Uterus (tissue), 4 donors: Measurements from ENCODE around the gene GREM1. TPM values are rescaled to one million over a fixed set of nuclear protein-coding genes. Genes with fewer than 3 reads are reported as not detected.

ENCODE experiments used
- DNase-seq, 2 donors: peaks; one replicate each; pipeline ENCODE4 v3.0.0-alpha.2; 2019 to 2020
- H3K27ac ChIP-seq, 2 donors: fragments of 200-600 bp; sonication (generic); 1 replicate in 1 of 2; 2 replicates in 1 of 2; pipeline ENCODE4 v1.5.1; 2016 to 2018
- H3K27me3 ChIP-seq, 2 donors: fragments of 200-600 bp; sonication (generic); one replicate each; pipeline ENCODE4 v1.5.1; 2018 to 2019; ENCODE audit warnings: control low read depth in 1 of 2
- H3K36me3 ChIP-seq, 2 donors: fragments of 200-600 bp; sonication (generic); one replicate each; pipeline ENCODE4 v1.5.1; 2019; ENCODE audit warnings: control low read depth in 1 of 2
- H3K4me1 ChIP-seq, 2 donors: fragments of 200-600 bp; sonication (generic); one replicate each; pipeline ENCODE4 v1.5.1; 2018 to 2019; ENCODE audit warnings: control low read depth in 1 of 2
- H3K4me3 ChIP-seq, 2 donors: fragments of 200-600 bp; sonication (generic); 1 replicate in 1 of 2; 2 replicates in 1 of 2; pipeline ENCODE4 v1.5.1; 2018 to 2019; ENCODE audit warnings: mild to moderate bottlenecking in 1 of 2
- H3K9me3 ChIP-seq, 2 donors: fragments of 200-600 bp; sonication (generic); one replicate each; pipeline ENCODE4 v1.5.1; 2019; ENCODE audit warnings: control low read depth in 1 of 2
- POLR2A ChIP-seq, 2 donors: fragments of 450-650 bp; IDR thresholded peaks; one replicate each; pipeline ENCODE4 v1.6.1; 2016; ENCODE audit warnings: antibody characterized with exemption in 2 of 2, mild to moderate bottlenecking in 1 of 2, moderate library complexity in 1 of 2
- intact Hi-C: fragments of 100-400 bp; cut with DNase I; formaldehyde crosslinking; loops from one replicate; pipeline ENCODE4 v1.15.1; 2023; ENCODE audit warnings: low total_unique reads
- total RNA-seq, 4 donors: library from RNA; depleted of rRNA in 3 of 4; stranded (reverse); fragments of >200 nt in 3 of 4; gene quantifications; one replicate each; pipeline versions ENCODE4 v1.1.0 to v1.2.4, GENCODE V29; 2014 to 2023
- TF ChIP-seq, protein P1 (sequence below), 4 experiments: fragments of 200-600 bp in 2 of 4; fragments of 450-650 bp in 2 of 4; sonication (generic) in 2 of 4; IDR thresholded peaks; one replicate each; pipeline ENCODE4 v1.5.1; 2016 to 2019; ENCODE audit warnings: antibody characterized with exemption in 4 of 4, mild to moderate bottlenecking in 2 of 4, moderate library complexity in 1 of 4
- donor health status: DM: yes; HTN: yes; CAD: no.

The GREM1 gene
- total RNA-seq, 4 donors from 2014 or later, result 0.88 to 5.4 (median 5.2) TPM

DNA sequence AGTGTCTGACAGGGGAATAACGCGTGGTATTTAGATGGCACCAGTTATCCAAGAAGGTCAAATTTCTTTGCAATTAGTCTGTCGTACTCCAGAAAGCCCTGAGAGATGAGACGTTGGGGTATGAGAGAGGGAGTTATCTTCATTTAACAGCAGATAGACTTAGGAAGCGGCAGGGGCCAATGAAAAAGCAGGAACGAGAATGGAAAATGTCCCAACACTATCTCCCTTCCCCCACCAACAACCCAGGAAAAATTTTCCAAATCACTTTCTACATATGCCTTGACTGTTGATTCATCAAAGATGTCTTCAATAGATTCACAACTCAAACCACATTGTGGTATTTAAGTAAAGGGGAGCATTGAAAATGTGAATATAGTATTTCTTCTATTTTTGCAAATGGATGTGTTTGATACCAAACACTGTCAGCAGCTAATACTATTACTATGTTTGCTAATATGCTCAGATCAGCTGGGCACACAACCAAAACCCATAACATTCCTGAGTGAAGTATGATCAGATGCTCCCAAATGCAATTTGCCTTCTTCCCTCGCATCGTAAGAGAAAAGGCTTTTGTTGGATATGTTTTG lies 13.3 kb upstream of the GREM1 start:
- no peak for TF ChIP-seq POLR2A (IDR thresholded peaks at IDR 0.05)
- TF ChIP-seq, protein P1, sequence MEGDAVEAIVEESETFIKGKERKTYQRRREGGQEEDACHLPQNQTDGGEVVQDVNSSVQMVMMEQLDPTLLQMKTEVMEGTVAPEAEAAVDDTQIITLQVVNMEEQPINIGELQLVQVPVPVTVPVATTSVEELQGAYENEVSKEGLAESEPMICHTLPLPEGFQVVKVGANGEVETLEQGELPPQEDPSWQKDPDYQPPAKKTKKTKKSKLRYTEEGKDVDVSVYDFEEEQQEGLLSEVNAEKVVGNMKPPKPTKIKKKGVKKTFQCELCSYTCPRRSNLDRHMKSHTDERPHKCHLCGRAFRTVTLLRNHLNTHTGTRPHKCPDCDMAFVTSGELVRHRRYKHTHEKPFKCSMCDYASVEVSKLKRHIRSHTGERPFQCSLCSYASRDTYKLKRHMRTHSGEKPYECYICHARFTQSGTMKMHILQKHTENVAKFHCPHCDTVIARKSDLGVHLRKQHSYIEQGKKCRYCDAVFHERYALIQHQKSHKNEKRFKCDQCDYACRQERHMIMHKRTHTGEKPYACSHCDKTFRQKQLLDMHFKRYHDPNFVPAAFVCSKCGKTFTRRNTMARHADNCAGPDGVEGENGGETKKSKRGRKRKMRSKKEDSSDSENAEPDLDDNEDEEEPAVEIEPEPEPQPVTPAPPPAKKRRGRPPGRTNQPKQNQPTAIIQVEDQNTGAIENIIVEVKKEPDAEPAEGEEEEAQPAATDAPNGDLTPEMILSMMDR (IDR thresholded peaks at IDR 0.05), result no peak
- Histone ChIP-seq H3K9me3 (no peaks in the 10 kb centered on the region), H3K4me1 (no peaks in the 10 kb centered on the region), H3K27me3 (no peaks in the 10 kb centered on the region), H3K4me3 (no peak overlapping the region), H3K27ac (peak overlapping the region in 1 of 2 donors; percentile 67), H3K36me3 (no peaks in the 10 kb centered on the region)
- intact Hi-C loops, result no loop called here
- DNase-seq, result no peak

DNA sequence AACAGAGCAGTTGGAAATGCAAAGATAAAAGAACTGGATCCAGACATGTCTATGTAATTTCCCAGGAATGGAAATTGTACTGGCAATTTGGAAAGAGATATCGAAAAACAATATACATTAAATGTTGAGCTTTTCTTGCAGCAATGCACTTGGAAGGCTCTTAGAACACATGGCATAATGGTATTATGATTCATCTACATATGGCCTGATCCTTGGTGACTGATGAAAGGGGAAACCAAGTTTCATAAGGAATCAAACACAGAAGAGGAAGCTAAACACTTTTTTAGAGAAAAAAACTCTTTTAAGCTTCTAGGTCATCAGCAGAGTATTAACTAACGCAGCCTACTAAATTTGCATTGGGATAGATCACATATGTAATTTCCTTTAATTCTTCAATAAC lies 12.4 kb upstream of the GREM1 start:
- H3K9me3 ChIP-seq, result no peaks in the 10 kb centered on the region
- no peak overlapping the region for H3K4me3 ChIP-seq
- TF ChIP-seq, protein P1 (IDR thresholded peaks at IDR 0.05), result no peak
- TF ChIP-seq POLR2A (IDR thresholded peaks at IDR 0.05), result no peak
- H3K36me3 ChIP-seq, result no peaks in the 10 kb centered on the region
- intact Hi-C loops, result no loop called here
- no peak for DNase-seq
- H3K27me3 ChIP-seq, result no peaks in the 10 kb centered on the region
- no peaks in the 10 kb centered on the region for H3K4me1 ChIP-seq
- H3K27ac ChIP-seq, result peak overlapping the region in 1 of 2 donors; percentile 67

DNA sequence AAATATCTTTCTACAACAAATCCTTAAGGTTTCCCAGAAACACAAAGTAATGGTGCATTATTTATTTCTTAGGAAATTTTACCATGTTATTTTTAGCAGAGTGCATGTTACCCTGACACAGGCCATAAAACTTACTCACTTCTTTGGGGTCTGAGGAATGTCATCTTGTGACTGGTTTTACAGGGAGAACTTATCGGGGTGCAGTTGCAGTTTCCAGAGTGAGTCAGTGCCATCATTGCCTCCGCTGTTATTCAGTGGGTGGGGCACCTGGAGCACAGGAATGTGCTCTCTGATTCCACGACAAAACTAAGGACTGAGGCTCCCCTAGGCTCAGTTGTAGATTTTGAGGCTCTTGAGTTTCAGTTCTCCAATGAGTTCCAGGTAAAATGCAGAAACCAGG lies 11.1 kb upstream of the GREM1 start:
- Histone ChIP-seq H3K9me3 (no peaks in the 10 kb centered on the region), H3K36me3 (no peaks in the 10 kb centered on the region), H3K27me3 (no peaks in the 10 kb centered on the region), H3K4me3 (no peak overlapping the region), H3K27ac (peak overlapping the region in 1 of 2 donors; percentile 67), H3K4me1 (no peaks in the 10 kb centered on the region)
- DNase-seq, result no peak
- intact Hi-C loops, result no loop called here
- TF ChIP-seq POLR2A (IDR thresholded peaks at IDR 0.05), result no peak
- TF ChIP-seq, protein P1 (IDR thresholded peaks at IDR 0.05), result no peak

DNA sequence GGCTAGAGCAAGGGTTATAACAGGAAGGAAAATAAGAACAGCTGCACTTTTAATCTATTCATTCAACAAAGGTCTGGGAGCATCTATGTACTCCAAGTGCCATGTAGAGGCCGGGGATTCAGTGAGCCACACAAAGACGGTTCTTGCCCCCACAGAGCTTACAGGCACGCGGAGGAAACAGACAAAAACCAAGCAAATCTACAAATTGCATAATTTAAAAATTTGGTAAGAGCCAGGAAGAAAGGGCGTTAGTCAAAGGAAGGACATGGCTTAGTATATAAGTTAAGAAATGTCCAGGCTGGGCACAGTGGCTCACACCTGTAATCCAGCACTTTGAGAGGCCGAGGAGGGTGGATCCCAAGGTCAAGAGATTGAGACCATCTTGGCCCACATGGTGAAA lies 10.4 kb upstream of the GREM1 start:
- H3K4me3 ChIP-seq, result no peak overlapping the region
- H3K27me3 ChIP-seq, result no peaks in the 10 kb centered on the region
- no peaks in the 10 kb centered on the region for H3K36me3 ChIP-seq
- no peak for TF ChIP-seq POLR2A (IDR thresholded peaks at IDR 0.05)
- TF ChIP-seq, protein P1 (IDR thresholded peaks at IDR 0.05), result no peak
- intact Hi-C loops, result no loop called here
- H3K27ac ChIP-seq, result no peak overlapping the region
- H3K4me1 ChIP-seq, result no peaks in the 10 kb centered on the region
- no peak for DNase-seq
- no peaks in the 10 kb centered on the region for H3K9me3 ChIP-seq

DNA sequence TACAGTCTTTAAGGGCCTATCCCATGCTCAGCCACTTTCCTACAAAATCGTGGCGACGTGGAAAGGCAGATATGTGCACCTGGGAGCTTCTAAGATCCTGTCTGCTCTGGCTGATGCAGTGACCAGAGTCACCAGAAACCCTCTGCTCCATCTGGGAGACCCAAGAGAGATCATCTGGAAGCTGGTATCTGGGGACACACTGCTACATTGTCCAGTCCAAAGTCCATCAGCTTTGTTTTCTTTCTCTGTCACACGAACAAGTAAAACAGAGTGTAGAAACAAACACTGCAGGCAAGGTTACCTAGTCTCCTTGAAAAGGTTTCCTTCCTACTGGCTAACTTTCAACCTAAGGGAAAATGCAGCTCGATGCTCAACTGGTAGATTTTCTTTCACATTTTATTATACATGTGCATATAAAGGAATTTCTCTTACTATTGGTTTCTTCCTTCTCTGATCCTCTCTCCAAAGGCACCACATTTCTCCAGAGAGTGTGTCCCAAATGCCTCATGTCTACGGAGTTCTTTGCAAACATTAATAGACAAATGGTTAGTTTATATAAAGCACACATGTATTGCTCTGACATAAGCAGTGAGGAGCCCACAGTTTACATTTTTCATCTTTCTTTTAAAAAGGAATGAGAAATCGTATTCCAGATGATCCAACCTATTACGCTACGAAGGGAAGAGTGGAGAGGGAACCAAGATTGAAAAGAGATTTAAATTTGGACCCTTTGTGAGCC lies 8.3 kb upstream of the GREM1 start:
- Histone ChIP-seq H3K4me3 (no peak overlapping the region), H3K36me3 (no peaks in the 10 kb centered on the region), H3K27me3 (no peaks in the 10 kb centered on the region), H3K27ac (no peak overlapping the region), H3K4me1 (no peaks in the 10 kb centered on the region), H3K9me3 (no peaks in the 10 kb centered on the region)
- no peak for TF ChIP-seq POLR2A (IDR thresholded peaks at IDR 0.05)
- TF ChIP-seq, protein P1 (IDR thresholded peaks at IDR 0.05), result no peak
- intact Hi-C loops, result no loop called here
- no peak for DNase-seq
